ENCODE data around the gene MALT1. TPM values are rescaled to one million over a fixed set of nuclear protein-coding genes. Genes with fewer than 3 reads are reported as not detected.

MALT1 gene
- total RNA-seq, 4 donors from 2014 or later: 25.7 to 34.7 (median 28.3) TPM

- DNase-seq: no peak
- TF ChIP-seq CTCF (IDR thresholded peaks at IDR 0.05): no peak
- no peak for TF ChIP-seq POLR2A (IDR thresholded peaks at IDR 0.05)
- Histone ChIP-seq H3K36me3 (peaks cover 0 to 22% (median 0%) of the 10 kb centered on the region in 3 donors), H3K27me3 (no peaks in the 10 kb centered on the region), H3K4me3 (no peak overlapping the region), H3K9me3 (no peaks in the 10 kb centered on the region), H3K4me1 (no peaks in the 10 kb centered on the region), H3K27ac (no peak overlapping the region)
Measured at GRCh38 chr18:58721566-58722239, 50.4 kb downstream of the MALT1 start.

DNA sequence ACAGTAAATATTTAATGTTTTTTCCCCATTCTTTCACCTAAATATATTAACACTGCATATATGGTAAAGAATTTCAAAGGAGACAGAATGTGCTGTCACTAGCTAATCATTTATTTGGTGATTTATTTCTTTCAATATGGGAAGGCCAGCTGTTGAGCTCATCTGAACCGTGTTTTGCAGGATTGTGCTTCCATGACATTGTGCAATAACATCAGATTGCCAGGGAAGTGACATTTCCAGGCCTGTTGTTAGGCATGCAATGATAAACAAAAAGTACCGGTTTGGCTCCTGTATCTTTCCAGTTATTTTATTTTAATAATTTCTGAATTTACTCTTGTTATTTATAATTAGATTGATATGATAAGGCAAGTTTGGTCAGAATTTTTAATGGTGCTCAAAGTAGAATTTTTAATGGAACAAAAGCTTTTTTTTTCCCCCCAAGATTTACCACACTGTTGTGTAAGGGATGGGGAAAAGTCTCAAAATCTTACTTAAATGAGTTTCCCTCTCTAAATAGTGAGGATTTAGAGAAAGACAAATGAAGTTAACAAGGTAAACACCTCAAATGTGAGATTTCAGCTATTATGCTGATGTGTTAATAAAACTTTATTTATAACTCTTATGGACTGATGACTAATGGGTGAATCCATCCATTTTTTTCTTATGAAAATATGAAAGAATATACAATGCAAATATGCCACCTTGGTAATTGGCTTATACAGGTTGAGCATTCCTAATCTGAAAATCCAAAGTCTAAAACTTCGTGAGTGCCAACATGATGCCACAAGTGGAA is 52.7 kb downstream of the MALT1 start:
- TF ChIP-seq POLR2A (IDR thresholded peaks at IDR 0.05) (no peak), CTCF (IDR thresholded peaks at IDR 0.05) (no peak)
- H3K27me3 ChIP-seq: no peaks in the 10 kb centered on the region
- DNase-seq: no peak
- no peak overlapping the region for H3K4me3 ChIP-seq
- no peak overlapping the region for H3K27ac ChIP-seq
- peaks cover 0 to 37% (median 0%) of the 10 kb centered on the region in 3 donors for H3K36me3 ChIP-seq
- no peaks in the 10 kb centered on the region for H3K4me1 ChIP-seq
- H3K9me3 ChIP-seq: no peaks in the 10 kb centered on the region

DNA sequence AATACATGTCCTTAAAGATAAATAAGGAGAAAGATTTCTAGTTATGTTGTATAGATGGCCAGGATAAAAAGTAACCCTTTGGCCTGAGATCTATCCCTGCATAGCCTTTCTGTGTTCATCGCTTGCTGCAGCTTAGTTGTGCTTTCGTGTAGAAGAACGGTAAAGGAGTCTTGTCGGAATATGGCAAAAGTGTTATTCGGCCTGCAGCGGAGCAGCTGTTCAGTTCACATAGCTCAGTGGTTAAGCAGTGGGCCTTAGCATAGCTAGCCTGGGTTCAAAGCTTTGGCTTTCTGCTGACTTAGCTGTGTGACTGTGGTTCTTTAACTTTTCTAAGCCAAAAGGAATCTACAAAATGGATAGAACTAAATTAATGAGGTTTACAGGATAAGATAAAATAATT is 55.4 kb downstream of the MALT1 start:
- no peaks in the 10 kb centered on the region for H3K4me1 ChIP-seq
- no peak for TF ChIP-seq POLR2A (IDR thresholded peaks at IDR 0.05)
- TF ChIP-seq CTCF (IDR thresholded peaks at IDR 0.05): no peak
- H3K4me3 ChIP-seq: no peak overlapping the region
- H3K9me3 ChIP-seq: no peaks in the 10 kb centered on the region
- no peak for DNase-seq
- H3K27ac ChIP-seq: no peak overlapping the region
- peaks cover 0 to 32% (median 0%) of the 10 kb centered on the region in 3 donors for H3K36me3 ChIP-seq
- H3K27me3 ChIP-seq: no peaks in the 10 kb centered on the region

DNA sequence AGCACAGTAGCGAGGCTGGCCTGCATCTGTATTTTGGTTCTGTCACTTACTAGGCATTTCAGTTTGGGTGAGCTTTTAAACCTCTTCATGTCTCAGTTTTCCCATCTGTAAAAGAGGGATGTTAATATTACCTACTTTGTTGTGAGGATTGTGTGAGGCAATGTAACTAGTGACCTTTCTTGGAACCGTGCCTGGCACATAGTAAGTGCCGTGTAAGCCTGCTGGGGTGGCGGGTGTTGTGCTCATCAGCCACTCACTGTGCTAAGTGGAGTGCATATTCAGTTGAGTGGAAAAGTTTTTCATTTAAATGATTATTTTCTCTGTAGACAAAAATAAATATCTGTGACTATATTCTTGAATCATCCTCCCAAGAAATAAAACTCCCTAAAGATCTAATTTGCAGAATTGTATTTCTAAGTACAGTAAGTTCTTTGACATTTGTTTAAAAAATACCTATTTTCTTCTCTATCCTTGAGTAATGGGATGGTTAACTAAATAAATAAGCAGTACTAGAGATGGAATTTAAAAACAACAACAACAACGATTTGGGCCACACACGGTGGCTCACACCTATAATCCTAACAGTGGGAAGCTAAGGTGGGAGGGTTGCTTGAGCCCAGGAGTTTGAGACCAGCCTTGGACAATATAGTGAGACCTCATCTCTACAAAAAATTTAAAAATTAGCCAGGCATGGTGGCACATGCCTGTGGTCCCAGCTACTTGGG is 56.7 kb downstream of the MALT1 start:
- Histone ChIP-seq H3K4me1 (no peaks in the 10 kb centered on the region), H3K27me3 (no peaks in the 10 kb centered on the region), H3K27ac (no peak overlapping the region), H3K36me3 (peaks cover 0 to 32% (median 0%) of the 10 kb centered on the region in 3 donors), H3K9me3 (no peaks in the 10 kb centered on the region), H3K4me3 (no peak overlapping the region)
- no peak for TF ChIP-seq POLR2A (IDR thresholded peaks at IDR 0.05)
- no peak for TF ChIP-seq CTCF (IDR thresholded peaks at IDR 0.05)
- DNase-seq: no peak

GRCh38 chr18:58728719-58729118 is 57.5 kb downstream of the MALT1 start:
- DNase-seq: no peak
- no peaks in the 10 kb centered on the region for H3K4me1 ChIP-seq
- no peak overlapping the region for H3K27ac ChIP-seq
- peaks cover 0 to 36% (median 0%) of the 10 kb centered on the region in 3 donors for H3K36me3 ChIP-seq
- no peaks in the 10 kb centered on the region for H3K27me3 ChIP-seq
- H3K4me3 ChIP-seq: no peak overlapping the region
- no peaks in the 10 kb centered on the region for H3K9me3 ChIP-seq
- TF ChIP-seq CTCF (IDR thresholded peaks at IDR 0.05) (no peak), POLR2A (IDR thresholded peaks at IDR 0.05) (no peak)
